GDM1 (cell line): ENCODE results near the gene OR51F1.
"Not testable (repeated sequence)": the region's sequence is repeated elsewhere in the genome, so short reads cannot be mapped to it uniquely, and the experiment has no call there.

Source experiments
- DNase-seq: peaks from one replicate; lab custom pipeline; 2025; lab: John Stamatoyannopoulos, UW

OR51F1 gene

GRCh38 chr11:4769838-4770237 is at the start of gene OR51F1:
Gene OR51F1, minus strand, starts transcription at chr11:4769938. Its CDS starts 0 bp downstream, at chr11:4769938.
- DNase-seq, result no peak

- DNase-seq, result no peak
These were observed 39.5 kb upstream of the OR51F1 start for GRCh38 chr11:4809246-4809645.

- DNase-seq, result no peak
These were observed 38.7 kb upstream of the OR51F1 start for GRCh38 chr11:4808476-4808875.

GRCh38 chr11:4804280-4804679 is 34.5 kb upstream of the OR51F1 start, which contains the start of gene OR52R1:
Gene OR52R1, minus strand, starts transcription at chr11:4804380. Its CDS starts 0 bp downstream, at chr11:4804380.
- no peak for DNase-seq

- not testable (repeated sequence) for DNase-seq
These were observed 31.6 kb upstream of the OR51F1 start for GRCh38 chr11:4801316-4801715.

- DNase-seq, result no peak
These were observed 28.9 kb upstream of the OR51F1 start for GRCh38 chr11:4798427-4799183.

DNA sequence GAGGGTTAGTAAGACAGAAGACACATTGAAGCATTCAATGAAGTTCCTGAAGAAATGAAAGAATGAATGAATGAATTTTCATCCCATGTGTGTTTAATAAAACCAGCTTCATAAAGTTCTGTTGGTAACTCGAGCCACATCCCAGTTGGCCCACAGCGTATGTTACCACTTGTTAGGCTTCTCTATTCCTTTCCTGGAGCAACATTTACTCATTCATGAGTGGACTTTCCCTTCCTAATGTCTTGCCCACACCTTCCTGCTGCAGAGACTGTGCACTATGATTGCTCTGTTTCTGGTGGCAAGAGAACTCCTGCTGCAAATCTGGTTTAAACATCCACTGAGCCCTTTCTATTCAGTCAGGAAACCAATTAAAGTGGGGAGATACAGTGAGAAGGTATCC is 27.5 kb upstream of the OR51F1 start:
- DNase-seq, result no peak

- DNase-seq, result no peak
These were observed 12.7 kb upstream of the OR51F1 start for GRCh38 chr11:4782454-4782853.

DNA sequence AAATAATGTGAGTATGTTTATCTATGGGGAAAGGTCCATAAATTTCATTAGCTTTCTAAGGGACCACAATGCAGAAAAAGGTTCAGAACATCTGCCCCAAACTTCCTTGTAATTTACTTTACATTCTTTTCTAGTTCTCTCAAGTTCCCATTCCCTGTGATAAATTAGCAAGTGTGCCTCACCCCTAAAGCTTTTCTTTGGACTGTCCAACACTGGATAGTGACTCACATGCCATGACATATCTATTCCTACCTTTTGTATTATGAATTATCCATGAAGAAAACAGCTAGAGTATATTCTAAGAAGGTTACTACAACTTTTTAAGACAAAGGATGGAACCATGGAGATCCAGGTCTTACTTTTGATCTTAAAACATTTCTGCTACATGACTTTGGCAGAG is 1.6 kb downstream of the OR51F1 start:
- DNase-seq, result no peak

- DNase-seq, result no peak
These were observed 3.2 kb downstream of the OR51F1 start for GRCh38 chr11:4766420-4767043.

DNA sequence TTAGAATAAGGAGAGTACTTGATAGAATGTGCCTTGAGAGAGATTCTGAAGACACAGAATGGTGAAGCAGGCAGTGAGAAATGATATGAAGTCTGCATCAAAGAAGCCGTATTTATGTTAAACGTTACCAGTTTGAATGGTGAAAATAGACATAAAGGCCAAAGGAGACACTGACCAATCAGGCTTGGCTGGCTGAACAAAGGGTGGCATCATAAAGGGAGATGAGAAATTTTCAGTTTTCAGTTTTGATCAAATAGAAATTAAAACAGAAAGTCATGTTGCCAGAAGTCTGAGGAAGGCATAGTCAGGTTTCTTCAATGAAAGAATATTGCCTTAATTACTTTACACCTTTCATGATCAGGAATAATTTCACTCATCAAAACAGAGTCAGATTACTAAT is 6.6 kb downstream of the OR51F1 start:
- DNase-seq, result no peak

- DNase-seq, result no peak
These were observed 18.5 kb downstream of the OR51F1 start for GRCh38 chr11:4751201-4751600.

GRCh38 chr11:4748438-4748837 is 21.3 kb downstream of the OR51F1 start:
- no peak for DNase-seq

DNA sequence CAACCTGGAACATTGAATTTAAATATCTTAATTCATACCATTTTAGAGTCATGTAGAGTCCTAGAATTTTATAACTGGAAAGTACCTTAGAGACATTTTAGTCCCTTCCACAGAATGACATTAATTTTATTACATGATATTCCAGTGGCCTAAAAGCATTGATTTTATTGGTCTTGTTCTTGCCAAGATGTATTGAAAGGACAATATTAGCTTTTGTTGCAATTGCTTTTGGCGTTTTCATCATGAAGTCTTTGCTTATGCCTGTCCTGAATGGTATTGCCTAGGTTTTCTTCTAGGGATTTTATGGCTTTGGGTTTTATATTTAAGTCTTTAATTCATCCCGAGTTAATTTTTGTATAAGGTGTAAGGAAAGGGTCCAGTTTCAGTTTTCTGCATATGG is 29.0 kb downstream of the OR51F1 start:
- no peak for DNase-seq

- no peak for DNase-seq
These were observed 42.6 kb downstream of the OR51F1 start for GRCh38 chr11:4727171-4727570.

DNA sequence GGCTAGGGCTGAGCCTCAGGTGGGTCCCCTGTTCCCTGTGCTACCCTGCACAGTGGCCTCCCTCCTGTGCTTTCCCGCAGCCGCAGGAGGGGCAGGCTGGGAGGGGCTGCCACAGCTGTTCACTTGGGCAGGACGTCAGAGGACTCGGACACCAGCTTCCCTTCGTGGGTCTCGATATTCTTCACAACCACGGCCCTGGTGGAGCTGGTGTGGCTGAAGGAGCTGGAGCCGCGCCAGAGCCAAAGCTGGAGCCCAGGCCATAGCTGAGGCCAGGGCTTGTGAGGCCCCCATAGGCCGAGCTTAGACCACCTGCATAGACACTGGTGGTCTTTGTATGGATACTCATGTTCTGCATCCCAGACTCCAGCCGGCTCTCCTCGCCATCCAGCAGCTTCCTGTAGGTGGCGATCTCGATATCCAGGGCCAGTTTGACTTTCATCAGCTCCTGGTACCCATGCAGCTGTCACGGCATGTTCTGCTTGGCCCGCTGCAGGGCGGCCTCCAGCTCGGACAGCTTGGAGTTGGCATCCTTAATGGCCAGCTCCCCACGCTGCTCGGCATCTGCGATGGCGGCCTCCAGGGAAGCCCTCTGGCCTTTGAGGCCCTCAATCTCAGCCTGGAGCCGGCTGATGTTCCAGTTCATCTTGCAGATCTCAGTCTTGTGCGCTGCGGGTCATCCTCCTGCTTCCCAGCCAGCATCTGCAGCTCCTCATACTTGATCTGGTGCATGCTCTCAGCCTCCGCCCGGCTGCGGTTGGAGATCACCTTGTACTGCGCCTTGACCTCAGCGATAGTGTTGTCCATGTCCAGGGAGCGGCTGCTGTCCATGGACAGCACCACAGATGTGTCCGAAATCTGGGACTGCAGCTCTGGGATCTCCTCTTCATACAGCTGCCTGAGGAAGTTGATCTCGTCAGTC is 46.9 kb downstream of the OR51F1 start:
- not testable (repeated sequence) for DNase-seq
